Cardiac muscle cell (in vitro differentiated cells and primary cell): ENCODE measurements around the gene NDUFB7. TPM values are rescaled to one million over a fixed set of nuclear protein-coding genes. Genes with fewer than 3 reads are reported as not detected.

ENCODE experiments used
- DNase-seq, 2 donors: peaks; one replicate each; pipeline versions ENCODE4 v3.0.0 to v3.0.0-alpha.2; 2010 to 2017; ENCODE audit warnings: low read depth in 1 of 2, low spot score in 1 of 2
- H3K27ac ChIP-seq: fragments of 200-600 bp; sonication (generic); 2 replicates; pipeline ENCODE4 v1.5.1; 2016
- H3K27me3 ChIP-seq: fragments of 200-600 bp; sonication (generic); 2 replicates; pipeline ENCODE4 v1.6.0; 2016; ENCODE audit warnings: control low read depth
- H3K36me3 ChIP-seq: fragments of 200-600 bp; sonication (generic); 2 replicates; pipeline ENCODE4 v1.5.1; 2016; ENCODE audit warnings: control low read depth
- H3K4me1 ChIP-seq: fragments of 200-600 bp; sonication (generic); 2 replicates; pipeline ENCODE4 v1.8.1; 2017; ENCODE audit warnings: low read depth, mild to moderate bottlenecking, mixed run types
- H3K4me3 ChIP-seq: fragments of 200-600 bp; sonication (generic); 2 replicates; pipeline ENCODE4 v1.5.1; 2016; ENCODE audit warnings: mild to moderate bottlenecking
- H3K9me3 ChIP-seq: fragments of 200-600 bp; sonication (generic); 2 replicates; pipeline ENCODE4 v1.5.1; 2017; ENCODE audit warnings: low read depth, mild to moderate bottlenecking, control low read depth
- CTCF ChIP-seq: IDR thresholded peaks from 2 replicates; pipeline ENCODE4 v1.5.1; 2012; ENCODE audit warnings: low read depth, mild to moderate bottlenecking, low read length
- polyA plus RNA-seq: library from polyadenylated mRNA; unstranded; fragments of >200 nt; fragmentation: Nextera tagmentation; extraction: Ambion mirVana; gene quantifications from 2 replicates; pipeline ENCODE4 v1.2.1, GENCODE V29; 2016
- total RNA-seq: library from RNA; depleted of rRNA; stranded (reverse); fragments of >200 nt; gene quantifications from 2 replicates; pipeline ENCODE4 v1.2.3, GENCODE V29; 2016

Gene NDUFB7
- total and polyA plus RNA-seq, 2 experiments from 2014 or later, result 381 to 518 TPM

- H3K9me3 ChIP-seq, result no peaks in the 10 kb centered on the region
- no peaks in the 10 kb centered on the region for H3K27me3 ChIP-seq
- DNase-seq, result peak; percentile 82 to 94
- H3K27ac ChIP-seq, result no peak overlapping the region
- no peaks in the 10 kb centered on the region for H3K36me3 ChIP-seq
- peaks cover 10% of the 10 kb centered on the region for H3K4me1 ChIP-seq
- no peak for TF ChIP-seq CTCF
- peak overlapping the region; percentile 12 for H3K4me3 ChIP-seq
These were observed 34.8 kb downstream of the NDUFB7 start for GRCh38 chr19:14536926-14537692.

GRCh38 chr19:14533450-14533849 is 38.4 kb downstream of the NDUFB7 start:
- no peaks in the 10 kb centered on the region for H3K27me3 ChIP-seq
- DNase-seq, result no peak
- no peaks in the 10 kb centered on the region for H3K36me3 ChIP-seq
- H3K9me3 ChIP-seq, result no peaks in the 10 kb centered on the region
- no peak overlapping the region for H3K27ac ChIP-seq
- H3K4me1 ChIP-seq, result peaks cover 14% of the 10 kb centered on the region
- no peak overlapping the region for H3K4me3 ChIP-seq
- no peak for TF ChIP-seq CTCF

GRCh38 chr19:14530506-14530905 is 41.4 kb downstream of the NDUFB7 start:
- Histone ChIP-seq H3K4me1 (peaks cover 4% of the 10 kb centered on the region), H3K9me3 (no peaks in the 10 kb centered on the region), H3K27me3 (no peaks in the 10 kb centered on the region), H3K27ac (no peak overlapping the region), H3K36me3 (no peaks in the 10 kb centered on the region), H3K4me3 (peak overlapping the region; percentile 63)
- no peak for DNase-seq
- TF ChIP-seq CTCF, result no peak

GRCh38 chr19:14530005-14530348 is 41.9 kb downstream of the NDUFB7 start:
- Histone ChIP-seq H3K36me3 (no peaks in the 10 kb centered on the region), H3K9me3 (no peaks in the 10 kb centered on the region), H3K27ac (peak overlapping the region; percentile 67), H3K4me3 (peak overlapping the region; percentile 63), H3K4me1 (peaks cover 4% of the 10 kb centered on the region), H3K27me3 (no peaks in the 10 kb centered on the region)
- no peak for TF ChIP-seq CTCF
- DNase-seq, result no peak

GRCh38 chr19:14529254-14530004 is 42.4 kb downstream of the NDUFB7 start, which contains the start of gene TECR:
TECR (plus strand) TSS chr19:14529594; CDS start chr19:14529697, 103 bp downstream.
- Histone ChIP-seq H3K36me3 (no peaks in the 10 kb centered on the region), H3K27me3 (no peaks in the 10 kb centered on the region), H3K4me3 (peak within 1 kb of the TSS; percentile 63), H3K4me1 (peaks cover 4% of the 10 kb centered on the region), H3K27ac (peak within 1 kb of the TSS; percentile 67), H3K9me3 (no peaks in the 10 kb centered on the region)
- TF ChIP-seq CTCF, result no peak
- DNase-seq, result peak; percentile 100
